Uterus (tissue), 2 donors: Measurements from ENCODE around the gene ISL1.

ENCODE experiments used
- CTCF ChIP-seq, 4 experiments: fragments of 200-600 bp in 2 of 4; fragments of 450-650 bp in 2 of 4; sonication (generic) in 2 of 4; IDR thresholded peaks; one replicate each; pipeline ENCODE4 v1.5.1; 2016 to 2019; ENCODE audit warnings: antibody characterized with exemption in 4 of 4, mild to moderate bottlenecking in 2 of 4, moderate library complexity in 1 of 4
- POLR2A ChIP-seq, 2 donors: fragments of 450-650 bp; IDR thresholded peaks; one replicate each; pipeline ENCODE4 v1.6.1; 2016; ENCODE audit warnings: antibody characterized with exemption in 2 of 2, mild to moderate bottlenecking in 1 of 2, moderate library complexity in 1 of 2

- TF ChIP-seq POLR2A (IDR thresholded peaks at IDR 0.05) (no peak), CTCF (IDR thresholded peaks at IDR 0.05) (no peak)
Measured at GRCh38 chr5:51389577-51390463, 6.6 kb downstream of the ISL1 start.
